Karpas-422 (cell line): ENCODE results near the gene SMAD6. TPM values are rescaled to one million over a fixed set of nuclear protein-coding genes. Genes with fewer than 3 reads are reported as not detected.

Experiments used
- DNase-seq: peaks from one replicate; pipeline ENCODE4 v3.0.0-alpha.2; 2015
- H2AFZ ChIP-seq: fragments of 200-600 bp; sonication (generic); 2 replicates; pipeline ENCODE4 v1.6.1; 2014; ENCODE audit warnings: antibody characterized with exemption, low read length, mixed read lengths
- H3K27ac ChIP-seq: fragments of 200-600 bp; sonication (generic); 2 replicates; pipeline ENCODE4 v1.5.1; 2014; ENCODE audit warnings: mild to moderate bottlenecking, low read length, moderate library complexity
- H3K27me3 ChIP-seq: fragments of 200-600 bp; sonication (generic); 2 replicates; pipeline ENCODE4 v1.6.1; 2014; ENCODE audit warnings: low read length, mixed read lengths
- H3K36me3 ChIP-seq: fragments of 200-600 bp; sonication (generic); 2 replicates; pipeline ENCODE4 v1.6.1; 2014; ENCODE audit warnings: low read length, mixed read lengths; ENCODE audit not compliant: insufficient read depth
- H3K4me1 ChIP-seq: fragments of 200-600 bp; sonication (generic); 2 replicates; pipeline ENCODE4 v1.6.1; 2014; ENCODE audit warnings: mild to moderate bottlenecking, low read length, mixed read lengths
- H3K4me2 ChIP-seq: fragments of 200-600 bp; sonication (generic); 2 replicates; pipeline ENCODE4 v1.6.1; 2014; ENCODE audit warnings: low read length, low read depth, mild to moderate bottlenecking; ENCODE audit not compliant: poor library complexity, severe bottlenecking
- H3K4me3 ChIP-seq: fragments of 200-600 bp; sonication (generic); 2 replicates; pipeline ENCODE4 v1.5.1; 2014; ENCODE audit warnings: mild to moderate bottlenecking, antibody characterized with exemption, low read length, mixed read lengths
- H3K79me2 ChIP-seq: fragments of 200-600 bp; sonication (generic); 2 replicates; pipeline ENCODE4 v1.6.1; 2014; ENCODE audit warnings: mild to moderate bottlenecking, low read length, mixed read lengths
- H3K9ac ChIP-seq: fragments of 200-600 bp; sonication (generic); 2 replicates; pipeline ENCODE4 v1.6.0; 2014; ENCODE audit warnings: low read length
- H3K9me2 ChIP-seq: fragments of 200-600 bp; sonication (generic), shearing (Covaris generic); replicated peaks from 2 replicates; pipeline ENCODE4 v1.6.0; 2014; ENCODE audit warnings: mild to moderate bottlenecking, low read length, moderate library complexity; ENCODE audit not compliant: insufficient read depth
- H3K9me3 ChIP-seq: fragments of 300-700, 200-600 bp; sonication (generic); 2 replicates; pipeline ENCODE4 v1.6.1; 2014; ENCODE audit warnings: low read length, mixed read lengths
- H4K20me1 ChIP-seq: fragments of 200-600 bp; sonication (generic); 2 replicates; pipeline ENCODE4 v1.6.1; 2014; ENCODE audit warnings: mild to moderate bottlenecking, antibody characterized with exemption, low read length, low read depth; ENCODE audit not compliant: insufficient read depth
- total RNA-seq: library from RNA; depleted of rRNA; stranded (reverse); fragments of >200 nt; shearing (Covaris generic); gene quantifications from 2 replicates; pipeline ENCODE4 v1.2.3, GENCODE V29; 2014; ENCODE audit warnings: low replicate concordance

SMAD6 gene
- total RNA-seq, 1 experiment from 2014 or later: 0.89 TPM

GRCh38 chr15:66657185-66658020 lies 44.6 kb upstream of the SMAD6 start:
- H3K36me3 ChIP-seq: no peaks in the 10 kb centered on the region
- no peak overlapping the region for H2AFZ ChIP-seq
- no peak overlapping the region for H3K9ac ChIP-seq
- H3K9me3 ChIP-seq: no peaks in the 10 kb centered on the region
- H3K79me2 ChIP-seq: no peaks in the 10 kb centered on the region
- H3K4me3 ChIP-seq: no peak overlapping the region
- no peaks in the 10 kb centered on the region for H3K9me2 ChIP-seq
- H3K27ac ChIP-seq: no peak overlapping the region
- no peaks in the 10 kb centered on the region for H3K27me3 ChIP-seq
- no peaks in the 10 kb centered on the region for H3K4me1 ChIP-seq
- H3K4me2 ChIP-seq: no peak overlapping the region
- H4K20me1 ChIP-seq: no peaks in the 10 kb centered on the region
- no peak for DNase-seq

DNA sequence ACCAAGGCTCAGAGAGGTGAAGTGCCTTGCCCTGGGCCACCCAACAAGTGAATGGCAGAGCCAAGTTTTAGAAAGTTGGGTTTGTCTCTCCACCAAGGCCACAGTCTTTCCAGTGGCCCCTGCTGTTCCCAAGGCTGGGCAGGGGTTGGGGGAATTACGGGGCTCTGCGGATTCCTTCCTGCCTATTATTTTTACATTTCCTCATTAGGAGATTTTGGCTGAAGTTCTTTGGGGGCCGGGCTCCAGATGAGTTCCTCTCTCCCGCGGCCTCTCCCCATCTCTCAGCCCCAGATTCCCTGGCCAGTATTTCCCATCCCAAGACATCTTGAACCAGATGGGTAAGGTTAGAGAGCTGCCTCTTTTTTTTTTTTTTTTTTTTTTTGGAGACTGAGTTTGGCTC lies 44.0 kb upstream of the SMAD6 start:
- H3K9me2 ChIP-seq: no peaks in the 10 kb centered on the region
- H4K20me1 ChIP-seq: no peaks in the 10 kb centered on the region
- H3K79me2 ChIP-seq: no peaks in the 10 kb centered on the region
- H3K27me3 ChIP-seq: no peaks in the 10 kb centered on the region
- H2AFZ ChIP-seq: no peak overlapping the region
- DNase-seq: no peak
- no peak overlapping the region for H3K9ac ChIP-seq
- H3K9me3 ChIP-seq: no peaks in the 10 kb centered on the region
- H3K4me2 ChIP-seq: no peak overlapping the region
- H3K36me3 ChIP-seq: no peaks in the 10 kb centered on the region
- H3K4me1 ChIP-seq: no peaks in the 10 kb centered on the region
- no peak overlapping the region for H3K4me3 ChIP-seq
- H3K27ac ChIP-seq: no peak overlapping the region

DNA sequence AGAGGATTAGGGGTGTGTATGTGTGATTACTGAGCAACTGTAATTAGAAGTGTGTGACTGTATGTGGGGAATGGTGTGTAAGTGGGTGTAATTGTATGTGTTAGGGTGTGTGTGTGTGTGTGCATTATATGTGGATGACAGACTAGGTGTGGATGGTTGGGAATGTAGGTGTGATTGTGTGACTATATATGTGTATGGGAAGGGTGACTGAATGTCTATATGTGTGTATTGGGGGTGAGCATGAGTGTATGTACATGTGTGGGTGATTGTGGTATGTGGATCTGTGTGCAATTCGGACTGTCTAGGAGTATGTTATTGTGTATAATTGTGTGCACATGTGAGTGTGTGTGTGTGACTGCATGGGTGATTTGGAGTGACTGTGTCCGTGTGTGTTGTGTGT lies 43.2 kb upstream of the SMAD6 start:
- Histone ChIP-seq H4K20me1 (no peaks in the 10 kb centered on the region), H3K27me3 (no peaks in the 10 kb centered on the region), H3K27ac (no peak overlapping the region), H3K9me2 (no peaks in the 10 kb centered on the region), H3K79me2 (no peaks in the 10 kb centered on the region), H3K4me2 (no peak overlapping the region), H3K9me3 (no peaks in the 10 kb centered on the region), H3K4me3 (no peak overlapping the region), H2AFZ (no peak overlapping the region), H3K9ac (no peak overlapping the region), H3K4me1 (no peaks in the 10 kb centered on the region), H3K36me3 (no peaks in the 10 kb centered on the region)
- no peak for DNase-seq

DNA sequence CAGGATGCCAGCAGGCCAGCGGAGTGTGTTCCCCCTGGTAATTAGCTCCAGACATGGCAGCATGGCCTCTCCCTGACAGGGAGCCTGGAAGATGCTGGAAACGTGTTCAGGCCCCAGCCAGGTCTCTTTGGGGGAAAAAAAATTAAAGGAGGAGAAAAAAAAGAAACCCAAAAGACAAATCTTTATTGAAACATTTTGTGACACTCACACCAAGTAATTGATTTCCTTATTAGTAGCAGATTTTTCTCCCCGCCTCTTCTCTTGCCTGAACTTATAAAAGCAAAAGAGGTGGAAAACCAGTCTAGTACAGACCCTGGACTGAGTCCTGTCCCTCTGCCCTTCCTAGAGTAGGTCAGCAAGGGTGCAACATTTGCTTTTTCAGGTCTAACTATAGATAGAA lies 42.7 kb upstream of the SMAD6 start:
- Histone ChIP-seq H3K27ac (no peak overlapping the region), H3K27me3 (no peaks in the 10 kb centered on the region), H4K20me1 (no peaks in the 10 kb centered on the region), H3K36me3 (no peaks in the 10 kb centered on the region), H3K4me3 (no peak overlapping the region), H3K4me1 (no peaks in the 10 kb centered on the region), H3K4me2 (no peak overlapping the region), H3K9me3 (no peaks in the 10 kb centered on the region), H3K9me2 (no peaks in the 10 kb centered on the region), H2AFZ (no peak overlapping the region), H3K79me2 (no peaks in the 10 kb centered on the region), H3K9ac (no peak overlapping the region)
- DNase-seq: no peak

GRCh38 chr15:66661432-66662096 lies 40.5 kb upstream of the SMAD6 start:
- H3K79me2 ChIP-seq: no peaks in the 10 kb centered on the region
- no peaks in the 10 kb centered on the region for H3K27me3 ChIP-seq
- no peaks in the 10 kb centered on the region for H3K4me1 ChIP-seq
- no peaks in the 10 kb centered on the region for H3K9me2 ChIP-seq
- H3K27ac ChIP-seq: no peak overlapping the region
- no peaks in the 10 kb centered on the region for H3K9me3 ChIP-seq
- no peaks in the 10 kb centered on the region for H3K36me3 ChIP-seq
- no peak overlapping the region for H2AFZ ChIP-seq
- H3K9ac ChIP-seq: no peak overlapping the region
- H3K4me2 ChIP-seq: no peak overlapping the region
- no peak overlapping the region for H3K4me3 ChIP-seq
- no peak for DNase-seq
- no peaks in the 10 kb centered on the region for H4K20me1 ChIP-seq

DNA sequence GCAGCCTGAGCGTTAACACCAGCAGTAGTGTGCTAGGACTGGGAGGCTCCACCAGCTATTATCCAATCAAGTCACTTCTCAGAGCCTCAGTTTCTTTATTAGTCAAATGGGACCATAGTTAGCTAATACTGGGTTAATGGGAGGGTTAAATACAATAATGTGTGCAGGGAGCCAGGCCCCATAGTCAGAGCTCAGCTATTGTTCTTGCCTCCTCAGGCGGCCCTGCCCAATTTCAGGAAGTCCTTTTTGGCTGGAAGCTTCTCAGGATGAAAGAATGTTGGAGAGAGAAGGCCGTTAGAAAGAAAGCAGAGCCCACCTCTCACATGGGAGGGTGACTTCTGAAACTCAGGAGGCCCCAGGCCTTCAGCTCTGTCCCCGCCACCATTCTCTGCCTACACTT lies 39.5 kb upstream of the SMAD6 start:
- H3K9me2 ChIP-seq: no peaks in the 10 kb centered on the region
- no peaks in the 10 kb centered on the region for H3K79me2 ChIP-seq

DNA sequence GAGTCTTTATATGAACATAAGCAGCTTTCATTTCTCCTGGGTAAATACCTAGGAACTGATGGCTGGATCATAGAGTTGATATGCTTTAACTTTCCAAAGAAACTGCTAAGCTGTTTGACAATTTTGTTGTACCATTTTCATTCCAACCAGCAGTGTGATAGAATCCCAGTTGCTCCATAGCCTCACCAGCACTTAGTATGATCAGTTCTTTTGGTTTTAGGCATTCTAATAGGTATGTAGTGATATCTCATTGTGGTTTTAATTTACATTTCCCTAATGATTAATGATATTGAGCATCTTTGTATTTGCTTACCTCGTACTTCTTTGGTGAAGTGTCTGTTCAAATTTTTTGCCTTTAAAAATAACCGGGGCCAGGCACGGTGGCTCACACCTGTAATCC lies 38.4 kb upstream of the SMAD6 start:
- no peak overlapping the region for H3K27ac ChIP-seq
- no peaks in the 10 kb centered on the region for H3K9me3 ChIP-seq
- H3K4me3 ChIP-seq: no peak overlapping the region
- H3K79me2 ChIP-seq: no peaks in the 10 kb centered on the region
- no peak overlapping the region for H2AFZ ChIP-seq
- no peaks in the 10 kb centered on the region for H3K4me1 ChIP-seq
- H3K9ac ChIP-seq: no peak overlapping the region
- no peak for DNase-seq
- no peaks in the 10 kb centered on the region for H3K36me3 ChIP-seq
- H3K9me2 ChIP-seq: no peaks in the 10 kb centered on the region
- no peaks in the 10 kb centered on the region for H3K27me3 ChIP-seq
- H4K20me1 ChIP-seq: no peaks in the 10 kb centered on the region
- H3K4me2 ChIP-seq: no peak overlapping the region

More for the DNA sequence above, 39.5 kb upstream of the SMAD6 start:
- Histone ChIP-seq H3K36me3 (no peaks in the 10 kb centered on the region), H3K27me3 (no peaks in the 10 kb centered on the region), H3K4me2 (no peak overlapping the region), H3K4me3 (no peak overlapping the region), H4K20me1 (no peaks in the 10 kb centered on the region), H3K4me1 (no peaks in the 10 kb centered on the region), H2AFZ (no peak overlapping the region), H3K9me3 (no peaks in the 10 kb centered on the region), H3K9ac (no peak overlapping the region), H3K27ac (no peak overlapping the region)
- no peak for DNase-seq

- Histone ChIP-seq H3K36me3 (no peaks in the 10 kb centered on the region), H2AFZ (no peak overlapping the region), H3K4me1 (peaks cover 3% of the 10 kb centered on the region; the same call in 1 of the 2 replicates), H3K9me3 (no peaks in the 10 kb centered on the region), H3K27ac (no peak overlapping the region), H3K4me3 (no peak overlapping the region), H3K27me3 (no peaks in the 10 kb centered on the region), H4K20me1 (no peaks in the 10 kb centered on the region), H3K9me2 (no peaks in the 10 kb centered on the region), H3K9ac (no peak overlapping the region), H3K79me2 (no peaks in the 10 kb centered on the region), H3K4me2 (no peak overlapping the region)
- DNase-seq: no peak
Observed at GRCh38 chr15:66670175-66670574, 31.9 kb upstream of the SMAD6 start.
